HG03575 (cell line): ENCODE data around the gene MRPL28.
"Not testable (repeated sequence)": the region's sequence is repeated elsewhere in the genome, so short reads cannot be mapped to it uniquely, and the experiment has no call there.

Source experiments
- ATAC-seq: cut with Tn5 transposase; IDR thresholded peaks from one replicate; pipeline ENCODE4 v1.9.1; 2021; ENCODE audit not compliant: unreplicated experiment, insufficient number of reproducible peaks, low FRiP score; ENCODE audit errors: extremely low read depth

MRPL28 gene

DNA sequence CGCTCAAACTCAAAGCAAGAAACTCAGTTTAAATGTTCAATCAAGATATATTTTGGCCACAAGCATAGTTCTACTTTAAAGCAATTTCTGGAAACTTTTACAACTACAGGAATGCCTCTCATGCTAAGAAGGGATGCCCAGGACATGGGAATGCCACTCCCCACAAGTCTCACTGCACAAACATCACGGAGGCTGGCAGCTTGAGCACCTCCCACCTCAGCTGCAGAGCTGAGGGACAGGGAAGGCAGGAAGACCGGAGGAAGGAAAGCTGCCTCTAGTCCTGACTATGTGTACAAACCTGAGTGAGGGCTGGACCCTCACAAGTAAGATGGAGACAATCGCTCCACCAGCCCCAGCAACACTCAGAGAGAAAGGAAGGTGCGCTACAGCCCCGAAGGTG lies 23.1 kb downstream of the MRPL28 start:
- ATAC-seq = no peak

- no peak for ATAC-seq
Measured at GRCh38 chr16:346587-346986, 23.8 kb downstream of the MRPL28 start.

- no peak for ATAC-seq
Measured at GRCh38 chr16:345772-346171, 24.6 kb downstream of the MRPL28 start.

DNA sequence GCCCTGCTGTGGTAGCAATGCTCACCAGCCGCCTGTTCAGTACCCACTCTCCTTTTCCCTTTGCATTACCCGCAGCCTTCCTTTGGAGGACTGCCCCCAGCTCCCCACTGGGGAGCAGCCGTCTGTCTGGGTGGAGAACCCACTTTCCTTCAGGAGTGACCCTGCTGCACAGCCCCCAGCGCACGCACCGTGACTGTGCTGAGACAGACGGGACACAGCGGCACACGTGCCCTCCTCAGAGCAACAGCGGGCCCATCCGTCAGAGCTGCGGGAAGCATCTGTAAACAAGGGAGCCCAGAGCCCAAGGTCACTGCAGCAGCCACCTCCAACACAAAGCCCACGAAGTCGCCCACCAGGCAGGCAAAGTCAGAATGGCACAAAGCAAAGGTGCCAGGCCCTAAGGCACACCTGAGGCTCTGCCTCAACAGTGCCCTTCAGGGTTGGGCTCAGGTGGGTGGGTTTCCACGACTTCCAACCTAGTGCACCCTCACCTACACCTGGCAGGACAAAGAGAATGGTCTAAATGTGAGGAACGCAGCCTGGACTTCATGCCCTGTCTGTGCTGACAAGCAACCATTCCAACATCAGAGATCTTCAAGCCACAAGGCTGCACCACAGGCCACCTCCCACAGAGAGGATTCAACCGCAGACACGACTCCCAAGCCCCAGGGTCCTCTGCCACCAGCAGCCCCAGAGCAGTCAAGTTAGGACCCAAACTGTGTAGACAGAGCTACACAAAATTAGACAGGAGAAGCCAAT lies 27.7 kb downstream of the MRPL28 start:
- ATAC-seq = no peak

DNA sequence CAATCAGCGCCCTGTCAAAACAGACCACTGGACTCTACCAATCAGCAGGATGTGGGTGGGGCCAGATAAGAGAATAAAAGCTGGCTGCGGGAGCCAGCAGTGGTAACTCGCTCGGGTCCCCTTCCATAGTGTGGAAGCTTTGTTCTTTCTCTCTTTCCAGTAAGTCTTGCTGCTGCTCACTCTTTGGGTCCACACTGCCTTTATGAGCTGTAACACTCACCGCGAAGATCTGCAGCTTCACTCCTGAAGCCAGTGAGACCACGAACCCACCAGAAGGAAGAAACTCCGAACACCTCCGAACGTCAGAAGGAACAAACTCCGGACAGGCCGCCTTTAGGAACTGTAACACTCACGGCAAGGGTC lies 28.4 kb downstream of the MRPL28 start:
- not testable (repeated sequence) for ATAC-seq

DNA sequence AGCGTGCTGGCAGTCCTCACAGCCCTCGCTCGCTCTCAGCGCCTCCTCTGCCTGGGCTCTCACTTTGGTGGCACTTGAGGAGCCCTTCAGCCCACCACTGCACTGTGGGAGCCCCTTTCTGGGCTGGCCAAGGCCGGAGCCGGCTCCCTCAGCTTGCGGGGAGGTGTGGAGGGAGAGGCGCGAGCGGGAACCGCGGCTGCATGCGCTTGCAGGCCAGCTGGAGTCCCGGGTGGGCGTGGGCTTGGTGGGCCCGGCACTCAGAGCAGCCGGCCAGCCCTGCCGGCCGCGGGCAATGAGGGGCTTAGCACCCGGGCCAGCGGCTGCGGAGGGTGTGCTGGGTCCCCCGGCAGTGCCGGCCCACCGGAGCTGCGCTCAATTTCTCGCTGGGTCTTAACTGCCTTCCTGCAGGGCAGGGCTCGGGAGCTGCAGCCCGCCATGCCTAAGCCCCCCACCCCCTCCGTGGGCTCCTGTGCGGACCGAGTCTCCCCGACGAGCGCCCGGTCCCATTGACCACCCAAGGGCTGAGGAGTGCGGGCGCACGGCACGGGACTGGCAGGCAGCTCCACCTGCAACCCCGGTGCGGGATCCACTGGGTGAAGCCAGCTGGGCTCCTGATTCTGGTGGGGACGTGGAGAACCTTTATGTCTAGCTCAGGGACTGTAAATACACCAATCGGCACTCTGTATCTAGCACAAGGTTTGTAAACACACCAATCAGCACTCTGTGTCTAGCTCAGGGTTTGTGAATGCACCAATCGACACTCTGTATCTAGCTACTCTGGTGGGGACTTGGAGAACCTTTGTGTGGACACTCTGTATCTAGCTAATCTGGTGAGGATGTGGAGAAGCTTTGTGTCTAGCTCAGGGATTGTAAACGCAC lies 29.0 kb downstream of the MRPL28 start:
- not testable (repeated sequence) for ATAC-seq

DNA sequence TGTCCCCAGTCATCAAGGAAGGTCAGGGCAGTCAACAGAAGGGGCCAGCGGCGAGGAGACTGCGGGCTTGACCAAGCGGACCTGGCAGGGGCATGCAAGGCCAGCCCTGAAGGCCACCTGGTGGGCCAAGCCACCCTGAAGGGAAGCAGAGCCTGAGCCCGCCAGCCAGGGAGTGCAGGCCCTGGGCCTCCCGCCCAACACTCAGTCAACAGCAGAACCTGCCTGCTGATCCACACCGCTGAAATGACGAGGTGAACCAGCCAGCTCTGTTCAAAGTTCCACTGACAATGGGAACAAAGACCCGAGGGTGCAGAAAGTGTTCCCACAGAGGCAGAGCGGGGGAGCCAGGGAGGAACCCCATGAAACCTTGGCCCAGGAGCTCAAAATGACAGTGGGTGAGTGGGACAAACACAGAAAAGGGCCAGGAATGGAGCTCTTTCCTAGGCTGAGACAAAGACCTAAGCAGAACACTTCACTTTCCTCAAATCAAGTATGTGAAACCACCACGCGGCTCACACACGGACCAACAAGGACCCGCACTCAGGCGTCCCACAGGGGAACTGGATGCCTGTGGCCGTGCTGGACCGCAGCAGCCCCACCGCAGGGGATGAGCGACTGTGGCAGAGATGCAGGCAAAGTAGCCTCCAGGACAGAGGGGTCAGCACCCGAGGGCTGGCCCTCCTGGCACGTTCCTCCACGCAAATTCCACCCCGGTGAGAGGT lies 29.8 kb downstream of the MRPL28 start:
- no peak for ATAC-seq

GRCh38 chr16:339680-340079 lies 30.7 kb downstream of the MRPL28 start:
- ATAC-seq = no peak

GRCh38 chr16:337975-338575 lies 32.3 kb downstream of the MRPL28 start:
- ATAC-seq = no peak

GRCh38 chr16:337437-337836 lies 32.9 kb downstream of the MRPL28 start:
- ATAC-seq = no peak

- no peak for ATAC-seq
Measured at GRCh38 chr16:336269-336668, 34.1 kb downstream of the MRPL28 start.

- ATAC-seq = not testable (repeated sequence)
Measured at GRCh38 chr16:334861-335632, 35.3 kb downstream of the MRPL28 start.

DNA sequence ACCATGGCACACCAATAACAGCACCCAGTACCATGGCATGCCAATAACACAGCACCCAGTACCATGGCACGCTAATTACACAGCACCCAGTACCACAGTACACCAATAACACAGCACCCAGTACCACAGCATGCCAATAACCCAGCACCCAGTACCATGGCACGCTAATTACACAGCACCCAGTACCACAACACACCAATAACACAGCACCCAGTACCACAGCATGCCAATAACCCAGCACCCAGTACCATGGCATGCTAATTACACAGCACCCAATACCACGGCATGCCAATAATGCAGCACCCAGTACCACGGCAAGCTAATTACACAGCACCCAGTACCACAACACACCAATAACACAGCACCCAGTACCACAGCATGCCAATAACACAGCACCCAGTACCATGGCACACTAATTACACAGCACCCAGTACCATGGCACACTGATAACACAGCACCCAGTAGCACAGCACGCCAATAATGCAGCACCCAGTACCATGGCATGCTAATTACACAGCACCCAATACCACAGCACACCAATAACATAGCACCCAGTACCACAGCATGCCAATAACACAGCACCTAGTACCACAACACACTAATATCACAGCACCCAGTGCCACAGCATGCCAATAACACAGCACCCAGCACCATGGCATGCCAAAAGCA lies 36.0 kb downstream of the MRPL28 start:
- ATAC-seq = not testable (repeated sequence)

DNA sequence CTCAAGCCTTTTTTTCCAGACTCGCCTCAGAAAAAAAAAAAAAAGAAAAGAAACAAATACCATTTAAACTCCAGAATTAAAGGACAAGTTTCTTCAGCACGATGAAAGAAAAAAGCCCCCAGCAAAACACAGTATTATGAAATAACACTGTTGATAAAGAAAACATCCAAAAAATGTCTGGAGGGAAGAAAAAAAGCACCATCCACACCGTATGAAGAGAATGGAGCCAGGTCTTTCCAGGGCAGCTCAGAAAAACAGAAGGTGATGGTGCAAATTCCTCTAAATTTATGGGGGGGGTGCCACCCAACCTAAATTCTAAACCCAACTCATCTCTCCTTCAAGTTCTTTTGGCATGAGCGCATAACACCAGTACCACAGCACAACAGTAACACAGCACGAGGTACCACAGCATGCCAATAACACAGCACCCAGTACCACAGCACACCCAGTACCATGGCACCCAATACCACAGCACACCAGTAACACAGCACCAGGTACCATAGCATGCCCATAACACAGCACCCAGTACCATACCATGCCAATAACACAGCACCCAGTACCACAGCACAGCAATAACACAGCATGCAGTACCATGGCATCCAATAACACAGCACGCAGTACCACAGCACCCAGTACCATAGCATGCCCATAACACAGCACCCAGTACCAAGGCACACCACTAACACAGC lies 36.8 kb downstream of the MRPL28 start:
- no peak for ATAC-seq

GRCh38 chr16:331181-331814 lies 39.0 kb downstream of the MRPL28 start:
- not testable (repeated sequence) for ATAC-seq

DNA sequence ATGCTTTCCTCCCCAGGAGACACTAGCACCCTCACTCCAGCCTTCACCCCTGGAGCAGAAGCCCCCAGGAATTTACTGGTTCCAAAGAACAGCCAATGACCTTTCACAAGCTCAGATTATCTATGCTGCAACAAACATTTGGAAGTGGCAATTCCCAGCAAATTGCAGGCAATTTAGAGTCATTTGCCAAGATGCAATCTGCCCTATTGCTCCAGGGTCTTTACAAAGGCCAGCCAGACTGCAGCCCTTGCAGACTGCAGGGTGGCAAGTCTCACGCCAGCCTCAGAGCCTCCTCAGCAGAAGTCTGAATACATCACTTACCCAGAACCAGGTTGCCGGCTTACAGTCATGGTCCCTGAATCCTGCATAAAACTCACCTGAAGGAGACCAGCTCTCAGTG lies 39.6 kb downstream of the MRPL28 start:
- no peak for ATAC-seq
